Mesendoderm (in vitro differentiated cells): ENCODE results near the gene TMEM63B.

ENCODE experiments used
- DNase-seq: peaks from one replicate; pipeline ENCODE4 v3.0.0; 2013
- H2AK5ac ChIP-seq: 2 replicates; pipeline ENCODE4 v1.6.1; 2013; ENCODE audit warnings: low read length, inconsistent platforms
- H2BK120ac ChIP-seq: 2 replicates; pipeline ENCODE4 v1.6.1; 2013; ENCODE audit warnings: low read depth, mild to moderate bottlenecking, low read length, moderate library complexity, mixed read lengths
- H2BK15ac ChIP-seq: replicated peaks from 2 replicates; pipeline ENCODE4 v1.6.1; 2013; ENCODE audit warnings: low read depth, mild to moderate bottlenecking, moderate library complexity
- H2BK5ac ChIP-seq: 2 replicates; pipeline ENCODE4 v1.6.1; 2013; ENCODE audit warnings: low read length, inconsistent platforms
- H3K18ac ChIP-seq: 2 replicates; pipeline ENCODE4 v1.6.1; 2013; ENCODE audit warnings: mild to moderate bottlenecking, low read length, mixed read lengths
- H3K23ac ChIP-seq: one replicate; pipeline ENCODE4 v1.6.1; 2013; ENCODE audit warnings: low read length
- H3K27ac ChIP-seq: 2 replicates; pipeline ENCODE4 v1.5.1; 2013; ENCODE audit warnings: low read depth, mild to moderate bottlenecking, inconsistent platforms, low read length, moderate library complexity
- H3K27me3 ChIP-seq: 2 replicates; pipeline ENCODE4 v1.6.1; 2013; ENCODE audit warnings: low read length, control low read depth, mild to moderate bottlenecking, inconsistent platforms; ENCODE audit not compliant: insufficient read depth, poor library complexity
- H3K36me3 ChIP-seq: 2 replicates; pipeline ENCODE4 v1.6.1; 2013; ENCODE audit warnings: low read length, inconsistent platforms; ENCODE audit not compliant: control insufficient read depth, insufficient read depth
- H3K4ac ChIP-seq: one replicate; pipeline ENCODE4 v1.6.1; 2013; ENCODE audit warnings: low read depth, mild to moderate bottlenecking, low read length, moderate library complexity
- H3K4me1 ChIP-seq: 2 replicates; pipeline ENCODE4 v1.6.1; 2013; ENCODE audit warnings: low read depth, low read length, inconsistent platforms; ENCODE audit not compliant: control insufficient read depth
- H3K4me2 ChIP-seq: 2 replicates; pipeline ENCODE4 v1.6.1; 2013; ENCODE audit warnings: low read length
- H3K4me3 ChIP-seq: 2 replicates; pipeline ENCODE4 v1.5.1; 2013; ENCODE audit warnings: mild to moderate bottlenecking, low read length
- H3K56ac ChIP-seq: one replicate; pipeline ENCODE4 v1.6.1; 2013; ENCODE audit warnings: low read length
- H3K79me1 ChIP-seq: 2 replicates; pipeline ENCODE4 v1.6.1; 2013; ENCODE audit warnings: low read length, inconsistent platforms
- H3K79me2 ChIP-seq: 2 replicates; pipeline ENCODE4 v1.6.1; 2013; ENCODE audit warnings: mild to moderate bottlenecking, low read length; ENCODE audit not compliant: control insufficient read depth, insufficient read depth
- H3K9ac ChIP-seq: 2 replicates; pipeline ENCODE4 v1.6.1; 2013; ENCODE audit warnings: low read length, inconsistent platforms
- H4K5ac ChIP-seq: one replicate; pipeline ENCODE4 v1.6.1; 2013; ENCODE audit warnings: low read length
- H4K8ac ChIP-seq: one replicate; pipeline ENCODE4 v1.6.1; 2013; ENCODE audit warnings: low read depth, mild to moderate bottlenecking, control low read depth, low read length, moderate library complexity
- WGBS: extraction: QIAGEN DNeasy Blood & Tissue Kit; methylation state at CpG from one replicate; pipeline ENCODE4 v1.1.7; 2013; ENCODE audit warnings: low lambda C conversion rate, missing lambda C conversion rate; ENCODE audit not compliant: insufficient coverage; ENCODE audit errors: extremely low coverage; 5-methylcytosine and 5-hydroxymethylcytosine counted together

Gene TMEM63B

DNA sequence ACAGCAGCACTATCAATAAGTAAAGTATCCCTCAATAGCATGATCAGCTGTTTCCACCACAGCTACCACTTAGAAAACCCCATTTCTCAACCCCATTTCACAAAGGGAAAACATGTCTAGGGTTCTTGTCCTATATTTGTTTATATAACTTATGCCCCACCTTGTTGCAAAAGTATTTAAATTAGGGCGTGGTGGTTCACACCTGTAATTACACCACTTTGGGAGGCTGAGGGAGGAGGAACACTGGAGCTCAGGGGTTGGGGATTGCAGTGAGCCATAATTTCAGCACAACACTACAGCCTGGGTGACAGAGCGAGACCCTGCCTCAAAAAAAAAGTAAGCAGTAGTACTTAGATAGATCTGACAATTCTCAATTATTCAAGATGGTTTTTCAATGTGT is 3.8 kb upstream of the TMEM63B start:
- Histone ChIP-seq H3K79me2 (peaks cover 79% of the 10 kb centered on the region), H2AK5ac (no peak overlapping the region), H4K8ac (no peak overlapping the region), H3K4me3 (no peak overlapping the region), H3K36me3 (no peaks in the 10 kb centered on the region), H3K18ac (no peak overlapping the region), H3K4ac (no peak overlapping the region), H3K23ac (no peak overlapping the region), H3K9ac (no peak overlapping the region), H4K5ac (no peak overlapping the region), H3K27ac (no peak overlapping the region), H2BK15ac (no peak overlapping the region), H3K79me1 (peaks cover 22% of the 10 kb centered on the region), H3K4me1 (peaks cover 14% of the 10 kb centered on the region), H2BK5ac (no peak overlapping the region), H3K4me2 (no peak overlapping the region), H3K27me3 (no peaks in the 10 kb centered on the region), H3K56ac (no peak overlapping the region), H2BK120ac (no peak overlapping the region)
- no peak for DNase-seq
- no CpG with 5 or more reads among the region's 2 CpGs for WGBS

DNA sequence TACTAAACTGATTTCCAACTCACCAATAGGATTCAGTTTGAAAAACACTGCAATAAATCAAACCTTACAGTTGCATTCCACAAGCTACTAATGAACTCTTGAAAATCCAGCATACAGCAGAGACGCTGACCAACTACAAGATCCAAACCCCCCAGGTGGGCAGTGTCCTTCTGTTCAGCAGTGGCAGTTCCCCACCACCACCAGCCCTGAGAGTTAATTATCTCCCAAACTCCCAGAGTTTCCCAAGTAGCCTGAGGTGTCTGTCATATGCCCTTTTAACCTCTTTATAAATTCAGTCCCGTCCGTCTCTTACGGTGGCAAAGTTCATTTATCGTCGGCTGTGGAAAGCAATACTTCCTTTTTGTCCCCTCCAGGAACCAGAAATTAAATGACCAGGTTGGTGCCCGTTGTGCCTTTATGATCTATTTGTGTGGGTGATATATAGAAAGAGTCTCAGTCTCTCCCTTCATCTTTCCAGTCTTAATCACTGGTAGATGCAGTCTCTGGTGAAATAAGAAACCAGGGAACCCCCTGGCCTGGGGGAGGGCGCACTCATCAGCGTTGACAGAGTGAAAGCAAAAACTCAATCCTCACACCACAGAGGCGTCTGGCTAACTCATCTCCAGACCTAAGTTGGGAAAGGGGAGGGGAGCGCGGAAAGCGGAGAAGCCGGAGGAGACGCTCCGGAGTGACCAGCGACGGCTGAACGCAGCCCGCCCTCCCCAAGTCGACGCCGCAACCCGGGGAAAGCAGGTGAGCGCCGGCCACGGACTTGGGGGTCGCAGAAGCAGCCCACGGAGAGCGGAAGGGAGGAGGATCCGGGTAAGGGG is 819 bp upstream of the TMEM63B start:
- DNase-seq: peak; percentile 89
- peaks cover 13% of the 10 kb centered on the region for H3K79me1 ChIP-seq
- no peak overlapping the region for H2BK5ac ChIP-seq
- H3K4me2 ChIP-seq: peak overlapping the region; percentile 53
- H3K79me2 ChIP-seq: peaks cover 51% of the 10 kb centered on the region
- peaks cover 9% of the 10 kb centered on the region for H3K4me1 ChIP-seq
- no peaks in the 10 kb centered on the region for H3K27me3 ChIP-seq
- peak overlapping the region; percentile 99 for H3K18ac ChIP-seq
- peak overlapping the region; percentile 99 for H3K56ac ChIP-seq
- peak overlapping the region; percentile 91 for H3K4me3 ChIP-seq
- no peak overlapping the region for H2AK5ac ChIP-seq
- no peak overlapping the region for H2BK15ac ChIP-seq
- H3K27ac ChIP-seq: peak overlapping the region; percentile 80
- H3K23ac ChIP-seq: peak overlapping the region; percentile 45
- no peaks in the 10 kb centered on the region for H3K36me3 ChIP-seq
- peak overlapping the region; percentile 97 for H3K4ac ChIP-seq
- no peak overlapping the region for H4K5ac ChIP-seq
- WGBS: no CpG with 5 or more reads among the region's 31 CpGs
- H3K9ac ChIP-seq: peak overlapping the region; percentile 91
- no peak overlapping the region for H2BK120ac ChIP-seq
- no peak overlapping the region for H4K8ac ChIP-seq

DNA sequence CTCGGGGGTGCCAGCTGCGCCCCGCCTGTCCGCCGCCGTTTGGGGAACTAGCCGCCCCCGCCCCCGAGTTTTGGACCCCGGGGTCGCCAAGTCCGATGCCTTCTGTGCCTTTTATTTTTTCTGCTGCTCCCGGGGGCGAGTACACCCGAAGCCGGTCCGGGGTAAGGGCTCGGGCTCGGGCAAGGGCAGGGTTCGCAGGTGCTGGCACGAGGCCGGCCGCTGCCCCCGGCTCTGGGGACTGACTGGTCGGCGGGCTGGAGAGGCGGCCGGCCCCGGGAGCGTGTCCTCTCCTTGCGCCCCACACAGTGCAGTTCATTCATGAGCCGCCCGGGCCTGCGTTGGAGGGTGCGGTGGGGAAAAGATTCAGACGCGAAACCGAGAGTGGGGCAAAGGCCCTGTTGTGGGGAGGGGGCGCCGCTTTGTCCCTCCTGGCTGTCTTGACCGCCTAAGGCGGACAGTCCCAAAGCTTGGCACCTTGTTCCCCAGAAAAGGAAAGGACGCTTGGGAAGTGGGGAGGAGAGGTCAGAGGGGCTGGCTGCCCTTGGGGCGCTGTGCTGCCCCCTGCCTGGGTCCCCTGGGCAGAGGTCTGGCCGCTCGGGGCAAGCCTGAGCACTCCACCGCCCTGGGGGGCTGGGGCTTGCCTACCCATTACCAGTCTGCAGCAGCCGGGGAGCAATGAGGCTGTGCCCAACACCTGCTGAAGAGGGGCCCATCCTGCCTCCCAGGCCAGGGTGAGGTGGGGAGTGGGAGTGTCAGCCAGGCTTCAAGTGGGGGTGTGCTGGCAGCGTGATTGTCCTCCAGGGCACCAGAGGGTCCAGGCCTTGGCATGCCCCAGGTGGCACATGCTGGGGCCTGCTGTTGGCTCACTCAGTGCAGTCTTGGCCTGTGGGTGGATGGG is 915 bp downstream of the TMEM63B start:
- Histone ChIP-seq H2BK5ac (no peak overlapping the region), H3K79me1 (peaks cover 7% of the 10 kb centered on the region), H3K4ac (peak overlapping the region; percentile 94), H3K27ac (no peak overlapping the region), H3K23ac (peak overlapping the region; percentile 89), H4K8ac (no peak overlapping the region), H3K36me3 (no peaks in the 10 kb centered on the region), H3K9ac (peak overlapping the region; percentile 78), H3K4me3 (peak overlapping the region; percentile 67), H3K4me2 (peak overlapping the region; percentile 79), H2BK120ac (peak overlapping the region; percentile 18), H3K18ac (peak overlapping the region; percentile 42), H3K27me3 (no peaks in the 10 kb centered on the region), H3K79me2 (peaks cover 37% of the 10 kb centered on the region), H4K5ac (no peak overlapping the region), H2BK15ac (no peak overlapping the region), H3K4me1 (peaks cover 6% of the 10 kb centered on the region), H3K56ac (peak overlapping the region; percentile 87), H2AK5ac (peak overlapping the region; percentile 45)
- peak; percentile 39 for DNase-seq
- no CpG with 5 or more reads among the region's 49 CpGs for WGBS

DNA sequence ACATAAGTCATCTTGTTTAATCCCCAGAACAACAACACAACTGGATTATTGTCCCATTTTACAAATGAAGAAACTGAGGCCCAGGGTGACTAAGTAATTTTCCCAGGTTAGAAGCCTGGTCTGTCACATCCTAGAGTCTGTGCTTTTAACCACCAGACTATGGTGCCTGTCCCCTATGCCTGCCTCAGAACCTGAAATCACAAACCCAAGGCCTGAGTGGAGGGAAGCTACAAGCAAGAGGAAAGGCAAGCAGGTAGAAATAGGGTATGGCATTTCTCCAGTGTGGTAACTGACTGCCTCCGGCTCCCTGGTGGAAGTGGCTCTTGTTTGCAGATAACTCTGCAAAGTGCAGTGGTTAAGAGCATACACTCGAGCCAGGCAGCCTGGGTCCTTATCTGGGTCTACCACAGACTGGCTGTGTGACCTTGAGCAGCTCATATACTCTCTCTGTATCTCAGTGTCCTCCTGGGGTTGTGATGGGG is 2.5 kb downstream of the TMEM63B start:
- Histone ChIP-seq H3K9ac (no peak overlapping the region), H3K79me1 (peaks cover 7% of the 10 kb centered on the region), H3K36me3 (no peaks in the 10 kb centered on the region), H3K4me3 (no peak overlapping the region), H3K18ac (no peak overlapping the region), H4K5ac (no peak overlapping the region), H3K56ac (no peak overlapping the region), H3K23ac (no peak overlapping the region), H2BK15ac (no peak overlapping the region), H2BK120ac (no peak overlapping the region), H3K4ac (no peak overlapping the region), H2BK5ac (no peak overlapping the region), H3K4me1 (peaks cover 8% of the 10 kb centered on the region), H3K4me2 (no peak overlapping the region), H3K27me3 (no peaks in the 10 kb centered on the region), H2AK5ac (no peak overlapping the region), H4K8ac (no peak overlapping the region), H3K27ac (no peak overlapping the region), H3K79me2 (peaks cover 21% of the 10 kb centered on the region)
- DNase-seq: no peak
- no CpG with 5 or more reads among the region's 2 CpGs for WGBS

DNA sequence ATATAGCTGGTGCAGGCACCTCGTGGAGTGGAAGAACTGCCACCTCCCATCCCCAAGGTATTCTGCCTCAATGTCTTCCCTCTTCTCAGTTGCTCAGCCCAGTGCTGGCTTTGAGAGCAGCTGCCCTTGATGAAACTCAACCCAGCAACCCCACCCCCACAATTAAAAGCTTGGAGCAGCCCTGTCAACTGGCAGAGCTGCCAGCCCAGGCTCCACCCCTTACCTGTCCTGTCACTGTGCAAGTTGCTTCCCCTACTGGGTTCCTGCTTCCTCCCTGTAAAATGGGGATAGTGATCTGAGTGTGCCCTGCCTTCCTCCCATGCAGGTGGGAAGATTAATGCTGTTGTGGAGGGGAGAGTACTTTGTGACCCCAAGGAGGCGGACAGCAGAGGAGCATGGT is 4.5 kb downstream of the TMEM63B start:
- H3K36me3 ChIP-seq: no peaks in the 10 kb centered on the region
- H4K8ac ChIP-seq: no peak overlapping the region
- H3K27me3 ChIP-seq: no peaks in the 10 kb centered on the region
- H2BK120ac ChIP-seq: no peak overlapping the region
- H3K79me1 ChIP-seq: no peaks in the 10 kb centered on the region
- no peak overlapping the region for H2AK5ac ChIP-seq
- no peak overlapping the region for H2BK15ac ChIP-seq
- no peak overlapping the region for H3K56ac ChIP-seq
- H3K9ac ChIP-seq: no peak overlapping the region
- no peak overlapping the region for H3K27ac ChIP-seq
- no peak overlapping the region for H2BK5ac ChIP-seq
- peaks cover 2% of the 10 kb centered on the region for H3K4me1 ChIP-seq
- peaks cover under 1% of the 10 kb centered on the region for H3K79me2 ChIP-seq
- no peak overlapping the region for H3K4me3 ChIP-seq
- H3K18ac ChIP-seq: no peak overlapping the region
- no peak overlapping the region for H3K23ac ChIP-seq
- no CpG with 5 or more reads among the region's 2 CpGs for WGBS
- no peak overlapping the region for H3K4me2 ChIP-seq
- H4K5ac ChIP-seq: no peak overlapping the region
- no peak overlapping the region for H3K4ac ChIP-seq
- DNase-seq: no peak
